Erythroblast (primary cell): ENCODE measurements around the gene ACAA1.

Source experiments
- GATA1 ChIP-seq: IDR thresholded peaks from 2 replicates; pipeline ENCODE4 v1.6.1; 2011; ENCODE audit warnings: low read depth, mild to moderate bottlenecking, control low read depth, low read length, moderate library complexity
- POLR2A ChIP-seq: IDR thresholded peaks from 2 replicates; pipeline ENCODE4 v1.6.1; 2011; ENCODE audit warnings: mild to moderate bottlenecking, low read length

GRCh38 chr3:38122712-38123290 is 14.1 kb downstream of the ACAA1 start:
- no peak for TF ChIP-seq POLR2A
- no peak for TF ChIP-seq GATA1
